HG02623 (cell line): ENCODE measurements around the gene ATXN7.

Experiments
- ATAC-seq: cut with Tn5 transposase; IDR thresholded peaks from one replicate; pipeline ENCODE4 v1.9.1; 2021; ENCODE audit warnings: moderate library complexity; ENCODE audit not compliant: unreplicated experiment

The ATXN7 gene

GRCh38 chr3:64010199-64010598 is 146.5 kb downstream of the ATXN7 start:
- no peak for ATAC-seq

GRCh38 chr3:64011685-64012084 is 148.0 kb downstream of the ATXN7 start:
- ATAC-seq = no peak

GRCh38 chr3:64016941-64017620 is 153.4 kb downstream of the ATXN7 start:
- ATAC-seq = no peak

- no peak for ATAC-seq
These were observed 155.6 kb downstream of the ATXN7 start for GRCh38 chr3:64019271-64019670.

- ATAC-seq = no peak
These were observed 156.2 kb downstream of the ATXN7 start for GRCh38 chr3:64019879-64020278.

- no peak for ATAC-seq
These were observed 158.3 kb downstream of the ATXN7 start for GRCh38 chr3:64021922-64022321.

- no peak for ATAC-seq
These were observed 159.0 kb downstream of the ATXN7 start for GRCh38 chr3:64022451-64023186.

- ATAC-seq = peak; percentile 95
These were observed 159.7 kb downstream of the ATXN7 start, which contains the start of gene PSMD6 for GRCh38 chr3:64023187-64023860. Gene PSMD6 (minus strand): TSS chr3:64023494. CDS start chr3:64023419, 75 bp downstream.

- ATAC-seq = no peak
These were observed 160.2 kb downstream of the ATXN7 start for GRCh38 chr3:64023861-64024223.

- no peak for ATAC-seq
These were observed 162.7 kb downstream of the ATXN7 start for GRCh38 chr3:64026346-64026745.

- ATAC-seq = no peak
These were observed 164.0 kb downstream of the ATXN7 start for GRCh38 chr3:64027658-64028057.

- no peak for ATAC-seq
These were observed 165.1 kb downstream of the ATXN7 start for GRCh38 chr3:64028754-64029153.

- ATAC-seq = no peak
These were observed 165.6 kb downstream of the ATXN7 start for GRCh38 chr3:64029287-64029686.

GRCh38 chr3:64030741-64031140 is 167.1 kb downstream of the ATXN7 start:
- ATAC-seq = peak; percentile 98

GRCh38 chr3:64031540-64032508 is 168.2 kb downstream of the ATXN7 start:
- no peak for ATAC-seq

GRCh38 chr3:64033069-64033468 is 169.4 kb downstream of the ATXN7 start:
- no peak for ATAC-seq

GRCh38 chr3:64037084-64037483 is 173.4 kb downstream of the ATXN7 start:
- ATAC-seq = no peak

GRCh38 chr3:64038253-64038767 is 174.6 kb downstream of the ATXN7 start:
- no peak for ATAC-seq

- ATAC-seq = no peak
These were observed 175.7 kb downstream of the ATXN7 start for GRCh38 chr3:64039332-64039731.

GRCh38 chr3:64039981-64040733 is 176.5 kb downstream of the ATXN7 start:
- no peak for ATAC-seq
